Ovary (tissue), 9 donors: Measurements from ENCODE around the gene SVBP. TPM values are rescaled to one million over a fixed set of nuclear protein-coding genes. Genes with fewer than 3 reads are reported as not detected.

ENCODE experiments used
- DNase-seq, 5 donors: peaks; one replicate each; pipeline ENCODE4 v3.0.0-alpha.2; 2019 to 2020
- H3K27ac ChIP-seq, 2 donors: fragments of 200-600 bp; one replicate each; pipeline versions ENCODE4 v1.5.1 to v1.8.0; 2019 to 2022
- H3K27me3 ChIP-seq: fragments of 200-600 bp; one replicate; pipeline ENCODE4 v1.8.0; 2022
- H3K36me3 ChIP-seq: fragments of 200-600 bp; sonication (generic); one replicate; pipeline ENCODE4 v1.5.1; 2019
- H3K4me1 ChIP-seq: one replicate; pipeline ENCODE4 v1.8.1; 2013; ENCODE audit warnings: mild to moderate bottlenecking, moderate library complexity; ENCODE audit not compliant: insufficient read depth
- H3K4me3 ChIP-seq: fragments of 200-600 bp; sonication (generic); one replicate; pipeline ENCODE4 v1.5.1; 2017
- H3K9me3 ChIP-seq, 2 donors: fragments of 200-600 bp in 1 of 2; sonication (generic) in 1 of 2; one replicate each; pipeline versions ENCODE4 v1.5.1 to v1.8.1; 2013 to 2019; ENCODE audit warnings: mild to moderate bottlenecking in 1 of 2, moderate library complexity in 1 of 2
- CTCF ChIP-seq, 3 donors: fragments of 450-650 bp in 2 of 3; fragments of 200-600 bp in 1 of 3; IDR thresholded peaks; one replicate each; pipeline versions ENCODE4 v1.5.1 to v1.8.0; 2016 to 2022; ENCODE audit warnings: antibody characterized with exemption in 3 of 3, mild to moderate bottlenecking in 1 of 3
- EP300 ChIP-seq: sonication (generic); formaldehyde crosslinking; IDR thresholded peaks from one replicate; pipeline ENCODE4 v1.6.1; 2017; ENCODE audit warnings: antibody characterized with exemption
- POLR2A ChIP-seq: fragments of 450-650 bp; IDR thresholded peaks from one replicate; pipeline ENCODE4 v1.6.1; 2017; ENCODE audit warnings: antibody characterized with exemption, mild to moderate bottlenecking, moderate library complexity
- WGBS, 3 donors: extraction: QIAGEN DNeasy Blood & Tissue Kit in 1 of 3; methylation state at CpG; one replicate each; pipeline versions ENCODE4 v1.1.5 to v1.1.7; 2013 to 2017; 5-methylcytosine and 5-hydroxymethylcytosine counted together
- intact Hi-C, 4 donors: fragments of 100-400 bp; cut with DNase I; formaldehyde crosslinking; loops; one replicate each; pipeline versions ENCODE4 v1.11.0 to v1.15.1; 2022 to 2023
- polyA plus RNA-seq, 2 donors: library from polyadenylated mRNA; stranded (reverse); fragments of 200-250 nt in 1 of 2; fragments of 350-450 nt in 1 of 2; fragmentation: Illumina TruSeq in 1 of 2; extraction: RNeasy Lipid Tissue Mini Kit (QIAGEN cat#74804) in 1 of 2; gene quantifications; one replicate each; pipeline ENCODE4 v1.2.3, GENCODE V29; 2013 to 2014
- total RNA-seq, 7 donors: library from RNA; depleted of rRNA in 2 of 7; stranded (reverse); fragments of >200 nt in 2 of 7; fragmentation: NEBNext Ultra II Directional in 3 of 7; extraction: Animal tissue kit (Norgen Biotek cat#: 25700) in 3 of 7; gene quantifications; one replicate each; pipeline versions ENCODE4 v1.1.0 to v1.2.4, GENCODE V29; 2016 to 2023
- donor health status: DM: no; HTN: no; CAD: no; lungs with moderate emphysema.
- donor health status: DM: no; HTN: no; CAD: no.
- donor health status: Bipolar disorder and iron deficiency.
- donor health status: DM: yes; HTN: yes; CAD: no.
- donor health status: DM: no; HTN: no; CAD: no.
- donor health status: DM: yes; HTN: yes; CAD: no.

SVBP gene
- total and polyA plus RNA-seq, 9 donors, result 20.8 to 56.6 (median 39.6) TPM

- H3K27ac ChIP-seq, result no peak overlapping the region
These were observed 17.6 kb upstream of the SVBP start for GRCh38 chr1:42834803-42835202.

GRCh38 chr1:42833981-42834380 is 16.8 kb upstream of the SVBP start:
- 93 to 94% (median 94%) methylated on average over 4 of the region's 4 CpGs for WGBS, 3 donors
- DNase-seq, result no peak
- intact Hi-C loops, result no loop called here
- Histone ChIP-seq H3K9me3 (no peaks in the 10 kb centered on the region), H3K36me3 (no peaks in the 10 kb centered on the region), H3K27me3 (no peaks in the 10 kb centered on the region), H3K4me1 (no peaks in the 10 kb centered on the region), H3K4me3 (no peak overlapping the region), H3K27ac (no peak overlapping the region)
- TF ChIP-seq EP300, result no peak
- TF ChIP-seq POLR2A, result no peak
- no peak for TF ChIP-seq CTCF (IDR thresholded peaks at IDR 0.05)

More at GRCh38 chr1:42834803-42835202, 17.6 kb upstream of the SVBP start:
- no peaks in the 10 kb centered on the region for H3K27me3 ChIP-seq
- intact Hi-C loops, result no loop called here
- DNase-seq, result no peak
- WGBS, 3 donors, result 83 to 86% (median 85%) methylated on average over 5 of the region's 5 CpGs
- H3K36me3 ChIP-seq, result no peaks in the 10 kb centered on the region
- no peaks in the 10 kb centered on the region for H3K4me1 ChIP-seq
- no peak for TF ChIP-seq CTCF (IDR thresholded peaks at IDR 0.05)
- no peak for TF ChIP-seq EP300
- no peak for TF ChIP-seq POLR2A
- no peak overlapping the region for H3K4me3 ChIP-seq
- no peaks in the 10 kb centered on the region for H3K9me3 ChIP-seq

- Histone ChIP-seq H3K4me1 (no peaks in the 10 kb centered on the region), H3K36me3 (no peaks in the 10 kb centered on the region), H3K9me3 (no peaks in the 10 kb centered on the region), H3K27me3 (no peaks in the 10 kb centered on the region), H3K4me3 (no peak overlapping the region), H3K27ac (no peak overlapping the region)
- TF ChIP-seq EP300, result no peak
- no peak for TF ChIP-seq POLR2A
- TF ChIP-seq CTCF (IDR thresholded peaks at IDR 0.05), result no peak
- no peak for DNase-seq
- 87 to 90% (median 90%) methylated on average over 3 of the region's 3 CpGs for WGBS, 3 donors
- intact Hi-C loops, result no loop called here
These were observed 15.5 kb upstream of the SVBP start for GRCh38 chr1:42832641-42833240.

- H3K27ac ChIP-seq, result no peak overlapping the region
- DNase-seq, result no peak
- H3K9me3 ChIP-seq, result no peaks in the 10 kb centered on the region
- intact Hi-C loops, result no loop called here
- TF ChIP-seq CTCF (IDR thresholded peaks at IDR 0.05) (no peak), EP300 (no peak), POLR2A (no peak)
- no peaks in the 10 kb centered on the region for H3K36me3 ChIP-seq
- no peaks in the 10 kb centered on the region for H3K27me3 ChIP-seq
- no peaks in the 10 kb centered on the region for H3K4me1 ChIP-seq
- H3K4me3 ChIP-seq, result no peak overlapping the region
These were observed 14.1 kb upstream of the SVBP start for GRCh38 chr1:42831273-42831672.
